Neuronal stem cell (in vitro differentiated cells): ENCODE data around the gene THBS2.

Experiments
- DNase-seq: peaks from one replicate; pipeline ENCODE4 v3.0.0-alpha.2; 2013; ENCODE audit warnings: low spot score
- H2AFZ ChIP-seq: one replicate; pipeline ENCODE4 v1.6.1; 2013; ENCODE audit warnings: mild to moderate bottlenecking, low read length, inconsistent platforms
- H2AK5ac ChIP-seq: 2 replicates; pipeline ENCODE4 v1.6.1; 2013; ENCODE audit warnings: low read depth, mild to moderate bottlenecking, inconsistent platforms, low read length, moderate library complexity, mixed read lengths
- H2BK120ac ChIP-seq: 2 replicates; pipeline ENCODE4 v1.6.1; 2013; ENCODE audit warnings: low read depth, mild to moderate bottlenecking, inconsistent platforms, low read length, moderate library complexity, mixed read lengths
- H2BK12ac ChIP-seq: one replicate; pipeline ENCODE4 v1.6.1; 2013; ENCODE audit warnings: low read length, inconsistent platforms
- H2BK15ac ChIP-seq: 2 replicates; pipeline ENCODE4 v1.6.1; 2013; ENCODE audit warnings: mild to moderate bottlenecking, low read length, inconsistent platforms, mixed read lengths
- H2BK5ac ChIP-seq: one replicate; pipeline ENCODE4 v1.6.1; 2013; ENCODE audit warnings: inconsistent platforms, mild to moderate bottlenecking, low read length, moderate library complexity
- H3K14ac ChIP-seq: one replicate; pipeline ENCODE4 v1.6.1; 2013; ENCODE audit warnings: low read length, inconsistent platforms
- H3K18ac ChIP-seq: 2 replicates; pipeline ENCODE4 v1.6.1; 2013; ENCODE audit warnings: low read length, inconsistent platforms
- H3K23ac ChIP-seq: 2 replicates; pipeline ENCODE4 v1.6.1; 2013; ENCODE audit warnings: low read depth, mild to moderate bottlenecking, mixed read lengths, low read length, inconsistent platforms; ENCODE audit not compliant: poor library complexity
- H3K27ac ChIP-seq: replicated peaks from 3 replicates; pipeline ENCODE4 v1.5.1; 2013; ENCODE audit warnings: low read length, inconsistent platforms
- H3K27me3 ChIP-seq, 3 experiments: 2 replicates each; pipeline ENCODE4 v1.6.1; 2013; ENCODE audit warnings: low read length in 3 of 3, mild to moderate bottlenecking in 2 of 3, inconsistent platforms in 1 of 3, low read depth in 1 of 3, mixed read lengths in 1 of 3, moderate library complexity in 1 of 3; ENCODE audit not compliant: control insufficient read depth in 3 of 3, insufficient read depth in 3 of 3
- H3K36me3 ChIP-seq, 2 donors: replicated peaks in 1 of 2; 2 replicates each; pipeline ENCODE4 v1.6.1; 2013; ENCODE audit warnings: low read length in 2 of 2; ENCODE audit not compliant: control insufficient read depth in 2 of 2, insufficient read depth in 2 of 2
- H3K4ac ChIP-seq: 2 replicates; pipeline ENCODE4 v1.6.1; 2013; ENCODE audit warnings: inconsistent platforms, mild to moderate bottlenecking, low read length, moderate library complexity
- H3K4me1 ChIP-seq, 2 donors: 1 replicate in 1 of 2; 2 replicates in 1 of 2; pipeline ENCODE4 v1.6.1; 2013; ENCODE audit warnings: low read length in 2 of 2, low read depth in 1 of 2; ENCODE audit not compliant: control insufficient read depth in 2 of 2, insufficient read depth in 1 of 2
- H3K4me2 ChIP-seq: one replicate; pipeline ENCODE4 v1.6.1; 2013; ENCODE audit warnings: mild to moderate bottlenecking, low read length, inconsistent platforms; ENCODE audit not compliant: insufficient read depth, poor library complexity, severe bottlenecking
- H3K4me3 ChIP-seq, 2 donors: 2 replicates each; pipeline ENCODE4 v1.5.1; 2013; ENCODE audit warnings: low read length in 2 of 2, mild to moderate bottlenecking in 2 of 2, inconsistent platforms in 1 of 2, moderate library complexity in 1 of 2
- H3K79me1 ChIP-seq: one replicate; pipeline ENCODE4 v1.6.1; 2013; ENCODE audit warnings: low read depth, mild to moderate bottlenecking, inconsistent platforms, low read length, moderate library complexity
- H3K9ac ChIP-seq: one replicate; pipeline ENCODE4 v1.6.1; 2013; ENCODE audit warnings: mild to moderate bottlenecking, low read depth, low read length, inconsistent platforms; ENCODE audit not compliant: poor library complexity
- H3K9me3 ChIP-seq, 2 donors: replicated peaks in 1 of 2; 2 replicates each; pipeline versions ENCODE3 to v1.6.1; 2013; ENCODE audit warnings: low read length in 2 of 2, mild to moderate bottlenecking in 2 of 2, inconsistent platforms in 1 of 2, low read depth in 1 of 2, mixed read lengths in 1 of 2, moderate library complexity in 1 of 2; ENCODE audit not compliant: control insufficient read depth in 2 of 2, insufficient read depth in 1 of 2
- H4K8ac ChIP-seq: one replicate; pipeline ENCODE4 v1.6.1; 2013; ENCODE audit warnings: low read depth, mild to moderate bottlenecking, inconsistent platforms, low read length, moderate library complexity
- H4K91ac ChIP-seq: one replicate; pipeline ENCODE4 v1.6.1; 2013; ENCODE audit warnings: low read length, low read depth, mild to moderate bottlenecking, inconsistent platforms; ENCODE audit not compliant: poor library complexity
- WGBS, 2 donors: extraction: QIAGEN DNeasy Blood & Tissue Kit; methylation state at CpG; one replicate each; pipeline ENCODE4 v1.1.7; 2013; ENCODE audit warnings: missing lambda C conversion rate in 2 of 2, mixed read lengths in 1 of 2; ENCODE audit not compliant: insufficient read length in 2 of 2, insufficient replicate concordance in 1 of 2; ENCODE audit errors: extremely low coverage in 2 of 2; 5-methylcytosine and 5-hydroxymethylcytosine counted together

The THBS2 gene

GRCh38 chr6:169213814-169214520 lies 39.7 kb downstream of the THBS2 start:
- no peak overlapping the region for H3K14ac ChIP-seq
- peak overlapping the region; percentile 99 for H4K8ac ChIP-seq
- H3K4ac ChIP-seq = peak overlapping the region; percentile 93
- no peaks in the 10 kb centered on the region for H3K36me3 ChIP-seq
- H2BK12ac ChIP-seq = no peak overlapping the region
- H3K18ac ChIP-seq = peak overlapping the region; percentile 92
- DNase-seq = no peak
- no peaks in the 10 kb centered on the region for H3K9me3 ChIP-seq
- peak overlapping the region; percentile 73 for H3K23ac ChIP-seq
- no peak overlapping the region for H3K4me3 ChIP-seq
- peaks cover 0 to 2% of the 10 kb centered on the region in 2 donors for H3K4me1 ChIP-seq
- no peaks in the 10 kb centered on the region for H3K79me1 ChIP-seq
- H3K9ac ChIP-seq = no peak overlapping the region
- H3K27ac ChIP-seq = no peak overlapping the region
- H2AK5ac ChIP-seq = peak overlapping the region; percentile 100
- H3K4me2 ChIP-seq = no peak overlapping the region
- H4K91ac ChIP-seq = no peak overlapping the region
- no peak overlapping the region for H2BK5ac ChIP-seq
- peak overlapping the region; percentile 100 for H2BK15ac ChIP-seq
- no peaks in the 10 kb centered on the region for H3K27me3 ChIP-seq
- WGBS, 2 donors = no CpG with 5 or more reads among the region's 27 CpGs
- peak overlapping the region; percentile 87 for H2AFZ ChIP-seq
- peak overlapping the region; percentile 13 for H2BK120ac ChIP-seq

- Histone ChIP-seq H3K9ac (peak overlapping the region; percentile 60), H3K36me3 (no peaks in the 10 kb centered on the region), H3K23ac (peak overlapping the region; percentile 73), H3K14ac (peak overlapping the region; percentile 94), H3K18ac (peak overlapping the region; percentile 92), H3K4ac (peak overlapping the region; percentile 95), H4K8ac (peak overlapping the region; percentile 99), H4K91ac (no peak overlapping the region), H3K27ac (no peak overlapping the region), H3K4me3 (no peak overlapping the region), H3K27me3 (no peaks in the 10 kb centered on the region), H2AK5ac (peak overlapping the region; percentile 100), H2BK12ac (peak overlapping the region; percentile 84), H3K9me3 (no peaks in the 10 kb centered on the region), H3K4me1 (peaks cover 0 to 2% of the 10 kb centered on the region in 2 donors), H3K4me2 (peak overlapping the region; percentile 33), H2BK5ac (peak overlapping the region; percentile 82), H3K79me1 (no peaks in the 10 kb centered on the region), H2BK15ac (peak overlapping the region; percentile 100), H2AFZ (peak overlapping the region; percentile 87), H2BK120ac (no peak overlapping the region)
- no CpG with 5 or more reads among the region's 56 CpGs for WGBS, 2 donors
- peak; percentile 75 for DNase-seq
Observed at GRCh38 chr6:169212897-169213813, 40.5 kb downstream of the THBS2 start.

GRCh38 chr6:169212436-169212835 lies 41.2 kb downstream of the THBS2 start:
- Histone ChIP-seq H3K14ac (no peak overlapping the region), H3K9ac (no peak overlapping the region), H2BK12ac (no peak overlapping the region), H2BK5ac (no peak overlapping the region), H3K4me1 (peaks cover 0 to 2% of the 10 kb centered on the region in 2 donors), H3K9me3 (no peaks in the 10 kb centered on the region), H2BK15ac (no peak overlapping the region), H2AK5ac (no peak overlapping the region), H4K8ac (no peak overlapping the region), H4K91ac (no peak overlapping the region), H3K27ac (no peak overlapping the region), H3K27me3 (no peaks in the 10 kb centered on the region), H3K4me3 (no peak overlapping the region), H3K36me3 (no peaks in the 10 kb centered on the region), H3K23ac (no peak overlapping the region), H3K4ac (no peak overlapping the region), H3K4me2 (no peak overlapping the region), H2AFZ (peak overlapping the region; percentile 87), H3K79me1 (no peaks in the 10 kb centered on the region), H2BK120ac (no peak overlapping the region), H3K18ac (no peak overlapping the region)
- no CpG with 5 or more reads among the region's 5 CpGs for WGBS, 2 donors
- no peak for DNase-seq

- Histone ChIP-seq H3K4me2 (no peak overlapping the region), H3K4me3 (no peak overlapping the region), H4K91ac (no peak overlapping the region), H3K18ac (no peak overlapping the region), H2AFZ (no peak overlapping the region), H2BK12ac (no peak overlapping the region), H2BK5ac (no peak overlapping the region), H2BK120ac (no peak overlapping the region), H2AK5ac (no peak overlapping the region), H3K4me1 (peaks cover 0 to 2% of the 10 kb centered on the region in 2 donors), H4K8ac (no peak overlapping the region), H3K9me3 (no peaks in the 10 kb centered on the region), H3K27me3 (no peaks in the 10 kb centered on the region), H2BK15ac (no peak overlapping the region), H3K14ac (no peak overlapping the region), H3K9ac (no peak overlapping the region), H3K79me1 (no peaks in the 10 kb centered on the region), H3K23ac (no peak overlapping the region), H3K4ac (no peak overlapping the region), H3K27ac (no peak overlapping the region), H3K36me3 (no peaks in the 10 kb centered on the region)
- no CpG with 5 or more reads among the region's 1 CpG for WGBS, 2 donors
- no peak for DNase-seq
Observed at GRCh38 chr6:169211881-169212280, 41.8 kb downstream of the THBS2 start.
